GM18505 (cell line): ENCODE data around the gene ZMIZ1.

Experiments used
- ATAC-seq: cut with Tn5 transposase; IDR thresholded peaks from one replicate; pipeline ENCODE4 v1.9.1; 2021; ENCODE audit not compliant: unreplicated experiment
- POLR2A ChIP-seq: IDR thresholded peaks from 4 replicates; pipeline ENCODE4 v1.6.1; 2011; ENCODE audit warnings: borderline replicate concordance; ENCODE audit not compliant: insufficient read depth, insufficient read length; ENCODE audit errors: extremely low read depth

The ZMIZ1 gene

DNA sequence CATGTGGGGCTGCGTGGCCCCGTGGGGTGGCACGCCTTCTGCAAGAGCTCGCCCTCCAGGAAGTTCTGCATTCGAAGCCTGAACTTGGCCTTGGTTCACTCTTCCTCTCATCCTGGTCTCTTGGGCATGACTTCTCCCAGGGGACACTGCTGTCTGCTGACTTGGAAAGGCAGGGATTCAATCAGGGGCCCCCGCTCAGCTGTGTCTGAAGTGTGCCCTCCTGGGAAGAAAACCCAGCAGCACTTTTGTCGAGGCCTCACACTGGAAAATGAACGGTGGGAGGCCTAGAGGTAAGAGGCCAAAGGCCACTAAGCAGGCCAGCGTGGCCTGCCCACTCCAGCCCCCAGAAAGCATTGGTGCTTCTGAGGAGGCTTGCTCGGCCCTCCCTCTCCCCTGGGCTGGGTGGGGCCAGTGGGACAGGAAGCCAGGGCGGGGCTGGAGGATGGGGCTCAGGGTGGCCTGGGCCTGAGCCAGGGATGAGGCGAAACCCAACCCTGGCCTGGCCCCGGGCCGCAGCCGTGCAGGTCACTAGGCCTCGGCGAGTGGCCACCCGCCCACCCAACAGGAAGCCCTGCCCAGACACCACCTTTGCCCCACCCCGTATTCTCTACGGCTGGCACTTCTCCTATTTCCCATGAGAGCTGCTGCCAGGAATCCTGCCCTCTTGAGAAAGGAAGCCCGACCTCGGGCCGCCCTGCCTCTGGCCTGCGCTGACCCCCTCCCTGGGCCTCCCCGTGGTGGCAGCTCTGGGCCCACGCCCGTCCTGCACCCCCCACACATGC is 81.1 kb downstream of the ZMIZ1 start:
- ATAC-seq, result peak; percentile 71
- no peak for TF ChIP-seq POLR2A

DNA sequence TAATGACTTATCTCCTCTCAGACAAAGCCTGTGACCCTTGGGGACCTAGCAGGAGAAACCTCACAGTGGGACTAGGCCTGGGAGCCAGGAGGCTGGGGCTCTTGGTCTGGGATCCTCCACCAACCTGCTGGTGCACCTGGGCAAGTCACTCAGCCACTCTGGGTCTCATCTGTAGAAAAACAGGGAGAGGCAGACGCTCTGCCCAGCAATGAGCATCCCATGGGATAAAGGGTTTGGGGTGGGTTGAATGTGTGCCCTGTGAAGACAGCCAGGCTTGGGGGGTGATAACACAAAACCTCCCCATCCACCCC is 81.6 kb downstream of the ZMIZ1 start:
- ATAC-seq, result no peak
- no peak for TF ChIP-seq POLR2A

DNA sequence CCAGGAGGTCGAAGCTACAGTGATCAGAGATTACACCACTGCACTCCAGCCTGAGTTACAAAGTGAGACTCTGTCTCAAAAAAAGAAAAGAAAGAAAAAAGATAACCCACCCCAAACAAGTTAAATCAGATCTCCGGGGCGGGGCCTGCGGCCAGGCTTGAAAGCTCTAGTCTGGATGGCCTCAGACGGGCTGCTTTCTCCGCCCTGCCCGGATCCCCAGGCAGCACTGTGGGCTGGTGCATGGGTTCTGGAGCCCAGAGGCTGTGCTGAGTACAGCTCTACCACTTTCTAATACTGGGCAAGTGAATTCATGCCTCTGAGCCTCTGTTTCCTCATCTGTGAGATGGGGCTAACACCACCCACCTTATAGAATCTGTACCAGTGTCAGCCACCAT is 83.7 kb downstream of the ZMIZ1 start:
- no peak for TF ChIP-seq POLR2A
- ATAC-seq, result no peak

DNA sequence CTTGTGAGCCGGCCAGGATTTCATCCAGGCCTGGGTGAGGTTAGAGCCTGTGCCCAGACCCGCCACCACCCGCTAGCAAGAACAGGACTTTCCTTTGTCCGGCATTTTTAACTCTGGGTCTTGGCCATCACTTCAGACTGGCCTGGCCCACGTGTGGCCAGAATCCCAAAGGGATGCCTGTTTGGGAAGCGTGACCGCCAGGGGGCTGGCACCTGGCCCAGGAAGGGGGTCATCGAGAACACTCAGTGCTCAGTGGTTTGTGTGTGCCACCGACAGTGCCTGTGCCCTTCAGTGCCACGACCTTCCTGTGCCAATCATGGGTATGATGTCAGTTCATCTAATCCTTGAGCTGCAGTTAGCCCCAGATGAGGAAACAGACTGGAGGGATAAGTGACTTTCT is 85.0 kb downstream of the ZMIZ1 start:
- ATAC-seq, result no peak
- no peak for TF ChIP-seq POLR2A

DNA sequence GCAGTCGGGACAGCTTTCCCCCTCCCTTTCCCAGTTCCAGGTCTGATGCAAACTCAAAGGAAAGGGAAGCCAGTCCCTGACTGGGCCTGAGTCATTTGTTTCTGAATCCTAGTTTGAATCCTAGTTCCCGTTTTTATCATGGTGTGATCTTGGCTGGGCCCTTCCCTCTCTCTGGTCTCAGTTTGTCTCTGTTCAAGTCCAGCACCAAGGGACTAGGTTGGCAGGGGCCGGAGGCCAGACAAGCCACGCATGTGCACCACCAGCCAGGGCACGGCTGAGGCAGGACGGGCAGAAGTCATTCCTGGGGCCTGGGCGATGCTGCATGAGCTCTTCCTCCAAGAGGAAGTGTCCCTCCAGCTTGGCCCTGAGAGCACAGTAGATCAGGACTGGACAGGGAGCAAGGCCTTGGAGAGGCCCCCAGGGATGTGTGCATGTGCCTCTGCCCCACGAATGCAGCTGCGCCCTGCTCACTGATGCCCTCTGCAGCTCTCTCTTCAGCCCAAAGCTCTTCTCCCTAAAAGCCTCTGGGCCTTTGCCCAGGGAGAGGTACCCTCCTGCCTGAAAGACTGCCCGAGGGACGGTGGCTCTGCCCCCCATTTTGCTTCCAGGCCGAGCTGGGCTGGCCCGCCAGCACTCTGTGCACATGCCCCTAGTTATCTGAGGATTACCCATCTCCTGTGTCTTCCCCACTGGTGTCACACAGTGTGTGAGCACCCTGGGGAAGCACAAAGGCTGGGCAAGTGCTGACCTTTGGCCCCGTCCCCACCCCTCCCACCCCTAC is 86.7 kb downstream of the ZMIZ1 start:
- ATAC-seq, result no peak
- no peak for TF ChIP-seq POLR2A

DNA sequence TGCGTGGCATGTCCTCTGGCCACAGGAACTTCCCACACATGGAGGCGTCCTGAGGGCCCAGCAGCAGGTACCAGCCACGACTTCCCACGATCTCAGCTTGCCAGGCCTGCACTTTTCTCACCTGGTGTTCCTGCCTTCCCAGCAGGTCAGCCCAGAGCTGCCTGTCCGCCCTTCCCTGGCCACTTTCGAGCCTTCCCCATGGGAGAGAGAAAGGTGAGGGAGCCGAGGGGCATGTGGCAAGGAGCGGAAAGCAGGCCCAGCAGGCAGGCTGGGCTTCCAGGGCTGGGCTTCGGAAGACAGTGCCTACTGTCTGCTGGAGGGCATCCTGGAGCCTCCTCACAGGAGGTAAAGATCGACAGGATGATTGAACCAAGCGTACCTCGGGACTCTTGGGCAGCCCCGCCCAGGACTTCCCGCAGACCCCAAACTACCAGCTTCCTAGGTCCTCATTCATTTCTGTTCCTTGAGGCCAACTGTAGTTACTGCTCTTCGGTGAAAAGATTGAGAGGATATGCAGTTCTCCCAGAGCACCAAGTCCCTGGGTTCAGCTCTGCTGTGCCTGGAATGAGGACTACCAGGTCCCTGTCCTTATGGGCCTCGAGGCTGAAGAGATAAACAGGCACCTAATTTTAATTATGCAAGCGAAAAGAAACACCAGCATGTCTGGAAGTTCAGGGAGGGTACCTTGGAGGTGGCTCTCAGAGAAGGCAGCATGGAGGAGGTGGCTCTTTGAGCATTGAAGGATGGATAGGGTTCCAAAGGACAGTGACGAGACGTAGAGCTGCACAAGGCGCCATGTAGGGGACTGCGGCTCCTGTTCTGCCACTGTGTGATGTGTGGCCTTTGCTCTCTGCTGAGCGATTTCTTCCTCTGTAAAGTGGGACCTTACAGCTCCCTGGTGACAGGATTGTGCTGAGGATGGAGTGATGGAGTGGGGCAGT is 87.8 kb downstream of the ZMIZ1 start:
- ATAC-seq, result no peak

DNA sequence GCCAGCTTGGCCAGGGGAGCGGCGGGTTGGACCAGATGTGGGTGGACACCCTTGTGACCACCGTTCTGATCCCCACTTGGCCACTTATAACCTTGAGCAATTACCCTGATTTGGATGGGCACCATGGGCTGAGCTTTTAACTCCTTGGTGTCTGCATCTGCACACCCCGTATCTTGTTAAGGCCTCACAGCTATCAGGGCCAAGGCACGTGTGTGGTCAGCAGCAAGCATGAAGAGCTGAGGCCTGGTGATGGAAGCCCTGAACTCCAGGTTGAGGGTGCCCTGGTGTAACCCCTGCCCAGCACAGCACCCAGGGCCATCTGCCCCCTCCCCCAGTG is 89.2 kb downstream of the ZMIZ1 start:
- no peak for TF ChIP-seq POLR2A
- ATAC-seq, result no peak

More for the DNA sequence above, 87.8 kb downstream of the ZMIZ1 start:
- TF ChIP-seq POLR2A, result no peak

DNA sequence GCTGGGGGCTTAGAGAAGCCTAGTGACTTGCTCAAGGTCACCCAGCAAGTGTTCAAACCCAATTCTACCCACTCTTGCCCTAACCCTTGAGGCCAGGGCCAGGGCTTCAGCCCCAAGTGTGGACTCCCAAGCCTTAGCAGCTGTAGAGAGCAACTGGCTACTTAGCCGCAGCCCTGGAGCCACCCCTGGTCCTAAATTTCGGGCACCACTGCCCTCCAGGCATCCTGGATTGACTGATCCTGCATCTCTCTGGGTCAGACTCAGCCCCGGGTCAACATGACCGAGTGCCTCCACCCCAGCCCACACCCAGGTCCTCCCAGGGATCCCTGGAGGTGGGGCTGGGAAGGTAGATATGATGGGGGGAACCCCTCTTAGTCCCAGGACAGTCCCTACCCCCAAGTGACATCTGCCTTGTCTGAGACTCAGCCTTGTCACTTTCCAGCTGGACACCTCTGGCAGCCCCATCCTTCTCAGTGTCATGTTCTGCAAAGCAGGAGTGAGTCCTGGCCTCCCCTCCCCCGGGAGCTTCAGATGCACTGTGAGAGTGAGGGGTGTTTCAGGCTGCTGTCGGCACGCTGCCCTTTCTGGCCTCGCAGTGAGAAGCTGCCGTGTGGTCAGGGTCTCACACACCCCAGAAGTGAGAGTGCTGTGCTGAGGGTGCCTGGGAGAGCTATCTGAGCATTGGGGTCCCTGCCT is 89.8 kb downstream of the ZMIZ1 start:
- no peak for TF ChIP-seq POLR2A
- ATAC-seq, result no peak

DNA sequence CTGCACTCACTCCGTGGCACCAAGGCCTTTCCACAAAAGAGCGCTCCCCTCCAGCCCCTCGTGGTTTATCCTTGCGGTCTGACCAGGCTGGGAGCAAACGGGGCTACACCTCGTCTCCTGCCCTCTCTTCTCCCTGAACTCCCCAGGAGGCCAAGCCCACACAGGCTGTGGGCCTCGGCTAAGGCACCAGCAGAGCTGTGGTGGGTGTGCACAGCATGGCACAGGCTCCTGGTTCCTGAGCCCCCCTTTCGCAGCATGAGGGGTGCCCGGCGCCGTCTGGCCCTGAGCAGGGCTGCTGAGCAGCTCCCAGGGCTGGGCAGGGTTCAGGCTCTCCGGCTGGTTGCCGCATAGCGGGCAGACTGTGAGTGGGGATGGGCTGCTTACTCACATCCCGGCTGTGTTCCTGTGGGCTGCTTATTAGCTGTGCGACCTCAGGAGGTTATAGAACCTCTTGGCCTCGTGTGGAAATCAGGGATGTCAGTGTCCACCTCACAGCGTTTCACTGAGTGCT is 90.4 kb downstream of the ZMIZ1 start:
- ATAC-seq, result no peak
- no peak for TF ChIP-seq POLR2A

DNA sequence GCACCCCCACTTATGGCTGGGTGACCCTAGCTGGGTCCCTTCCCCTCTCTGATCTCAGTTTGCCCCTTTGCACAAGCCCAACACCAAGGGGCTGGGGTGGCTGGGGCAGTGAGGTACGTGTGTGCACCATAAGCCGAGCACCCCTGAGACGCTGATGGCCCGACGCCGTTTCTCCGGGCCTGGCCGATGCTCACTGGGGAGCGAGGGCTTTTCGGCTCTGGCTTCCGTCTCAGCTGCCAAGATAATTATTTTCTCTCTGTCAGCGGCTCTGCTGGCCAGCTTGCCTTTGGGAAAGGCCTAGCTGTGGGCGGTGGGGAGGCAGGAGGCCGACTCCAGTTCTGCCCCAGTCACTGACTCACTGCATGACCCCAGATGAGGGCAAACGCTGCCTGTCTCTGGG is 91.0 kb downstream of the ZMIZ1 start:
- no peak for ATAC-seq
- no peak for TF ChIP-seq POLR2A

DNA sequence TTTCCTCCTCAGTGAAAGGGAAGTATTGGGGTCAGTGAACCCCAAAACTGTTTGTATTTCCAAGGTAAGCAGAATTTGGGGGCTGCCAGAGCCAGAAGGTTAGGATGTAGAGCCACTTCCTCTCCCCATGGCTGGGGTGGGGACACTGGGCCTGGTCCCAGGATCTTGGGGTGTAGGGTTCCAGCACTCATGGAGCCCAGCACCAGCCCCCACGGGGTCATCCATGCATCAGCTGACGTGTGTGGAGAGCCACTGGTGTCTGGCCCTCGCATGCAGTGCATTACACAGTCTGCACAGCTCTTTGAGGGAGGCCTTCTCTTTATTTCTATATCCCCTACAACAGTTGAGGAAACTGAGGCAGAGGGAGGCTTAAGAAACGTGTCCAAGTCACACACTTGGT is 91.4 kb downstream of the ZMIZ1 start:
- no peak for TF ChIP-seq POLR2A

DNA sequence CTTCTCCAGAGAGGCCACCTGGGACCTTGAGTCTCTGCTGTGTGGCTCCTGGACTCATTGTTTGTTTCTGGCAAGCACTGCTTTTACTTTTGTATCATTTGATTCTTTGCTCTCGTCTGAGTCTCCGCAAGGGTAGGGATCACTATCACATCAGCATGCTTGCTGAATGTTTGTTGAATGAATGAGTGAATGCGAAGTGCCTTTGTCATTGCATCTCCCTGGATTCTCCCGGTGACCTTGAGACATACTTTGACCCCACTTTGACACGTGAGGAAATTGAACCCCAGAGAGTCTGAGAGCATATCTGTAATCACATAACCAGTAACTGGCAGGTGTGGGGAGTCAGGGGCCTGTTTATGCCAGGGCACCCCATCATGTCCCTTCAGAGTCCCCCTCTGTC is 92.8 kb downstream of the ZMIZ1 start:
- no peak for TF ChIP-seq POLR2A
- ATAC-seq, result no peak

More for the DNA sequence above, 91.4 kb downstream of the ZMIZ1 start:
- ATAC-seq, result no peak

DNA sequence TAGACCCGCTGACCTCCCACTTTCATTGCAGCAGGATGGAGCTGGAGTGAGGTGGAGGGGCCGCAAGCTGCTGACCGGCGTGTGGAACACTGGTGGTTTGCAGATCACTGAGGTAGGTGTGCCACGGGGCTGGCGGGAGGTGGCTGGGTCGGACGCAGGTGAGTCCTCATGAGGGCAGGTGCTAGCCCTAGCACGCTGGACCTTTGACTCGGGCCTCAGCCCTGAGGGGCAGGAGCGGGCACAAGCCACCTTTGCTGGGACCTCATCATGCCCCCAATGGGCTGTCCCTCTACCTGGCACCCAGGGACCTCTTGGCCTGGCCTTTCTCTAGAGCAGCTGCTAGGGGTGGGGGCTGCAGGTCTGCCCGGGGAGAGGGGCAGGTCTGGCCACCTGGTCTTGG is 93.3 kb downstream of the ZMIZ1 start:
- no peak for ATAC-seq
- TF ChIP-seq POLR2A, result no peak
